CD14-positive monocyte (primary cell): ENCODE results near the gene ASTN1. TPM values are rescaled to one million over a fixed set of nuclear protein-coding genes. Genes with fewer than 3 reads are reported as not detected.

ENCODE experiments used
- DNase-seq, 3 donors: peaks; one replicate each; pipeline ENCODE4 v3.0.0-alpha.2; 2011 to 2022
- H2AFZ ChIP-seq: 2 replicates; pipeline ENCODE4 v1.6.0; 2012; ENCODE audit warnings: mild to moderate bottlenecking, low read depth, low read length, inconsistent platforms; ENCODE audit not compliant: insufficient read depth, poor library complexity, severe bottlenecking
- H3K27ac ChIP-seq, 2 donors: 1 replicate in 1 of 2; 2 replicates in 1 of 2; pipeline ENCODE4 v1.5.1; 2012 to 2013; ENCODE audit warnings: low read length in 2 of 2, control low read depth in 1 of 2, inconsistent platforms in 1 of 2, low read depth in 1 of 2, mild to moderate bottlenecking in 1 of 2
- H3K27me3 ChIP-seq, 2 donors: one replicate each; pipeline versions ENCODE4 v1.6.0 to v1.6.1; 2011 to 2013; ENCODE audit warnings: low read length in 2 of 2; ENCODE audit not compliant: control insufficient read depth in 2 of 2, insufficient read depth in 2 of 2
- H3K36me3 ChIP-seq, 2 donors: replicated peaks in 1 of 2; 1 replicate in 1 of 2; 2 replicates in 1 of 2; pipeline versions ENCODE4 v1.5.1 to v1.6.1; 2012 to 2013; ENCODE audit warnings: low read length in 2 of 2, control low read depth in 1 of 2, inconsistent platforms in 1 of 2, mild to moderate bottlenecking in 1 of 2; ENCODE audit not compliant: insufficient read depth in 2 of 2, control insufficient read depth in 1 of 2
- H3K4me1 ChIP-seq, 2 donors: 1 replicate in 1 of 2; 2 replicates in 1 of 2; pipeline versions ENCODE4 v1.5.1 to v1.6.1; 2012 to 2013; ENCODE audit warnings: low read length in 2 of 2, control low read depth in 1 of 2, inconsistent platforms in 1 of 2, mild to moderate bottlenecking in 1 of 2, moderate library complexity in 1 of 2; ENCODE audit not compliant: insufficient read depth in 2 of 2, control insufficient read depth in 1 of 2
- H3K4me2 ChIP-seq: replicated peaks from 2 replicates; pipeline ENCODE3; 2012; ENCODE audit warnings: low read length, moderate library complexity, mild to moderate bottlenecking; ENCODE audit not compliant: poor library complexity, severe bottlenecking; ENCODE audit errors: extremely low read depth
- H3K4me3 ChIP-seq, 3 experiments: fragments of 200-600 bp in 1 of 3; sonication (generic) in 1 of 3; replicated peaks in 1 of 3; 1 replicate in 2 of 3; 2 replicates in 1 of 3; pipeline ENCODE4 v1.5.1; 2011 to 2013; ENCODE audit warnings: low read length in 3 of 3, mild to moderate bottlenecking in 3 of 3, control low read depth in 2 of 3, low read depth in 2 of 3, inconsistent platforms in 1 of 3, moderate library complexity in 1 of 3
- H3K79me2 ChIP-seq: 2 replicates; pipeline ENCODE4 v1.6.0; 2012; ENCODE audit warnings: mild to moderate bottlenecking, control low read depth, inconsistent platforms, low read length, moderate library complexity; ENCODE audit not compliant: insufficient read depth
- H3K9ac ChIP-seq: 2 replicates; pipeline ENCODE4 v1.6.0; 2017; ENCODE audit warnings: low read length, mild to moderate bottlenecking; ENCODE audit not compliant: insufficient read depth, poor library complexity, severe bottlenecking
- H3K9me3 ChIP-seq, 2 donors: replicated peaks in 1 of 2; 1 replicate in 1 of 2; 2 replicates in 1 of 2; pipeline versions ENCODE4 v1.5.1 to v1.6.1; 2012 to 2013; ENCODE audit warnings: low read length in 2 of 2, control low read depth in 1 of 2; ENCODE audit not compliant: control insufficient read depth in 1 of 2, insufficient read depth in 1 of 2
- H4K20me1 ChIP-seq: 2 replicates; pipeline ENCODE4 v1.6.0; 2012; ENCODE audit warnings: mild to moderate bottlenecking, low read length, control low read depth, moderate library complexity; ENCODE audit not compliant: insufficient read depth
- H3K27ac Mint-ChIP-seq, 7 donors: one replicate each; pipeline ENCODE4 v1.8.0; 2020; ENCODE audit warnings: mild to moderate bottlenecking in 7 of 7, mixed read lengths in 7 of 7, moderate library complexity in 6 of 7, inconsistent platforms in 2 of 7
- H3K27me3 Mint-ChIP-seq, 3 donors: one replicate each; pipeline ENCODE4 v1.8.0; 2021 to 2022; ENCODE audit warnings: low read depth in 3 of 3, mild to moderate bottlenecking in 3 of 3, mixed read lengths in 3 of 3, moderate library complexity in 3 of 3, inconsistent platforms in 1 of 3
- H3K36me3 Mint-ChIP-seq, 2 donors: one replicate each; pipeline ENCODE4 v1.8.0; 2020; ENCODE audit warnings: mixed read lengths in 2 of 2, inconsistent platforms in 1 of 2, mild to moderate bottlenecking in 1 of 2
- H3K4me1 Mint-ChIP-seq: one replicate; pipeline ENCODE4 v1.8.0; 2020; ENCODE audit warnings: mild to moderate bottlenecking, mixed read lengths
- H3K4me3 Mint-ChIP-seq, 2 donors: one replicate each; pipeline ENCODE4 v1.8.0; 2020; ENCODE audit warnings: mild to moderate bottlenecking in 2 of 2, mixed read lengths in 2 of 2, moderate library complexity in 1 of 2
- H3K9me3 Mint-ChIP-seq, 7 donors: one replicate each; pipeline ENCODE4 v1.8.0; 2020 to 2022; ENCODE audit warnings: mixed read lengths in 7 of 7, mild to moderate bottlenecking in 6 of 7, moderate library complexity in 6 of 7, inconsistent platforms in 2 of 7
- WGBS: methylation state at CpG from one replicate; pipeline ENCODE4 v1.1.5; 2013; ENCODE audit warnings: missing lambda C conversion rate; ENCODE audit not compliant: insufficient coverage; 5-methylcytosine and 5-hydroxymethylcytosine counted together
- intact Hi-C, 2 donors: fragments of 100-400 bp; cut with micrococcal nuclease; formaldehyde crosslinking; loops; one replicate each; pipeline versions ENCODE4 v1.15.0 to v1.15.1; 2023
- polyA plus RNA-seq, 3 donors: library from polyadenylated mRNA; depleted of rRNA in 1 of 3; unstranded in 2 of 3; stranded (reverse) in 1 of 3; fragments of 300-500 nt in 2 of 3; fragments of >200 nt in 1 of 3; fragmentation: Illumina TruSeq in 2 of 3; gene quantifications; 1 replicate in 2 of 3; 2 replicates in 1 of 3; pipeline ENCODE4 v1.2.3, GENCODE V29; 2012 to 2021
- TF ChIP-seq, protein P1 (sequence below): fragments of 200-600 bp; IDR thresholded peaks from one replicate; pipeline ENCODE4 v1.8.0; 2022; ENCODE audit warnings: antibody characterized with exemption, mild to moderate bottlenecking

Gene ASTN1
- polyA plus RNA-seq, 3 donors, result not detected

DNA sequence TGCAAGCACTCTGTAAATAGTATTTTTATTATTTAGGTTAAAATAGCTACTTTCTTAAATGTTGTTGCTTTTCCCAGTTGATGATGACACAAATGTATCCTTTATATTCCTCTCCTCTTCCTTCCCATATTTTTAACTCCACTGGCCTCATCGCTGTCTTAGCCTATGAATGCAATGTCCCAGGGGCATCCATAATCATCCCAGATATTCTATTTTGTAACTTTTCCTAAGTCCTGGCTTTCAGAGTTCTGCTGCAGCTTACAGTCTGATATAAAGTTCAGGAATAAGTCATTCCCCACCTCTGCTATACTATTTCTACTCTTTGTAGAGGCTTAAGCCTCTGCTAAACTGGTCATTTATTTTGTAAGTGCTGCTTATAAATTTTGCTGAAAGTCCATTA, 58.3 kb downstream of the ASTN1 start:
- no peaks in the 10 kb centered on the region for H3K4me1 Mint-ChIP-seq
- no peak overlapping the region for H3K27ac ChIP-seq
- DNase-seq, result no peak
- no peak overlapping the region for H3K27ac Mint-ChIP-seq
- no peaks in the 10 kb centered on the region for H3K27me3 ChIP-seq
- H3K36me3 Mint-ChIP-seq, result no peaks in the 10 kb centered on the region
- 83% methylated on average over 1 of the region's 1 CpG for WGBS
- no peaks in the 10 kb centered on the region for H3K9me3 ChIP-seq
- H3K27me3 Mint-ChIP-seq, result peaks cover 0 to 1% (median 0%) of the 10 kb centered on the region in 3 donors
- TF ChIP-seq, protein P1, sequence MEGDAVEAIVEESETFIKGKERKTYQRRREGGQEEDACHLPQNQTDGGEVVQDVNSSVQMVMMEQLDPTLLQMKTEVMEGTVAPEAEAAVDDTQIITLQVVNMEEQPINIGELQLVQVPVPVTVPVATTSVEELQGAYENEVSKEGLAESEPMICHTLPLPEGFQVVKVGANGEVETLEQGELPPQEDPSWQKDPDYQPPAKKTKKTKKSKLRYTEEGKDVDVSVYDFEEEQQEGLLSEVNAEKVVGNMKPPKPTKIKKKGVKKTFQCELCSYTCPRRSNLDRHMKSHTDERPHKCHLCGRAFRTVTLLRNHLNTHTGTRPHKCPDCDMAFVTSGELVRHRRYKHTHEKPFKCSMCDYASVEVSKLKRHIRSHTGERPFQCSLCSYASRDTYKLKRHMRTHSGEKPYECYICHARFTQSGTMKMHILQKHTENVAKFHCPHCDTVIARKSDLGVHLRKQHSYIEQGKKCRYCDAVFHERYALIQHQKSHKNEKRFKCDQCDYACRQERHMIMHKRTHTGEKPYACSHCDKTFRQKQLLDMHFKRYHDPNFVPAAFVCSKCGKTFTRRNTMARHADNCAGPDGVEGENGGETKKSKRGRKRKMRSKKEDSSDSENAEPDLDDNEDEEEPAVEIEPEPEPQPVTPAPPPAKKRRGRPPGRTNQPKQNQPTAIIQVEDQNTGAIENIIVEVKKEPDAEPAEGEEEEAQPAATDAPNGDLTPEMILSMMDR, result no peak
- H3K4me2 ChIP-seq, result no peak overlapping the region
- H3K9ac ChIP-seq, result no peak overlapping the region
- no peaks in the 10 kb centered on the region for H3K4me1 ChIP-seq
- intact Hi-C loops, result no loop called here
- H2AFZ ChIP-seq, result no peak overlapping the region
- H3K79me2 ChIP-seq, result no peaks in the 10 kb centered on the region
- H3K4me3 ChIP-seq, result no peak overlapping the region
- H4K20me1 ChIP-seq, result no peaks in the 10 kb centered on the region
- no peak overlapping the region for H3K4me3 Mint-ChIP-seq
- H3K36me3 ChIP-seq, result no peaks in the 10 kb centered on the region
- H3K9me3 Mint-ChIP-seq, result peaks cover 0 to 4% (median 0%) of the 10 kb centered on the region in 7 donors

DNA sequence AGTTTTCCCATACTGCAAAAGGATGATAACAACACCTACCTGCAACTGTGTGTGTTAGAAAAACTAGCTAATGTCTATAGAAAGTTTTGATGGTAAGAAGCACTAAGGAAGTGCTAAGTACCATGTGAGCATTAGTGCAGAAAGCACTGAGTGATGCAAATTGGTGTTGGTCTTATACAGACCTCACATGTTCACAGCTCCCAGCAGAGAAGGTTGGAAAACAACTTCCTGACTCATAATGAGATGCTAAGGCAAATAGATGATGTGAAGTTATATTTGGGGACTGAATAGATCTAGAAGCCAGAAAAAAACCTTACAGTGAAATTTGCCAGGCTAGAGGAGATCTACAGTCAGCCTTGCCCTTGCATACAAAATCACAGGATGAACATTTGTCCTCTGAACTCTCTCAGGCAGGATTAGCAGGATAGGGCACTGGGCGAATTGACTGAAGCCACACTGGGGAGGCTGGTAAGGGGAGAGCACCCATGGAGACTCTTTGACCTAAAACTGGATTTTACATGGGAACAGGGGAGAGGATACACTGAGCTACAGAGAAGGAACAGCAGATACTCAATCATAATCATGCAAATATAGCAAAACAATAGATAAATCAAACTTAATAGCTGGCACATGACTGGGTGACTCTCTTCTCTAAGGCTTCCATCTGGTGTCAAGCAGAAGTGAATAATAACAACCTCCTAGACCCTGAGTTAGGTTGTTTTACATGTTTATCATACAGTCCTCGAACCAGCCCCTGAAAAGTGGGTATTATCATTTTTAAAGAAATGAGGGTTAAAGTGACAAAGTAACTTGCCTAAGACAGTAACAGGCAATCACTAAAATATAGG, 61.3 kb downstream of the ASTN1 start:
- Mint-ChIP-seq H3K27ac (no peak overlapping the region), H3K36me3 (no peaks in the 10 kb centered on the region), H3K4me3 (no peak overlapping the region), H3K9me3 (peaks cover 0 to 4% (median 0%) of the 10 kb centered on the region in 7 donors), H3K4me1 (no peaks in the 10 kb centered on the region), H3K27me3 (peaks cover 0 to 1% (median 0%) of the 10 kb centered on the region in 3 donors)
- H3K27ac ChIP-seq, result no peak overlapping the region
- no peaks in the 10 kb centered on the region for H3K36me3 ChIP-seq
- intact Hi-C loops, result no loop called here
- no CpG with 5 or more reads among the region's 2 CpGs for WGBS
- no peaks in the 10 kb centered on the region for H3K4me1 ChIP-seq
- no peak overlapping the region for H3K9ac ChIP-seq
- no peaks in the 10 kb centered on the region for H3K79me2 ChIP-seq
- no peaks in the 10 kb centered on the region for H3K27me3 ChIP-seq
- no peaks in the 10 kb centered on the region for H4K20me1 ChIP-seq
- H2AFZ ChIP-seq, result no peak overlapping the region
- H3K4me3 ChIP-seq, result no peak overlapping the region
- no peak overlapping the region for H3K4me2 ChIP-seq
- no peak for DNase-seq
- TF ChIP-seq, protein P1, result no peak
- no peaks in the 10 kb centered on the region for H3K9me3 ChIP-seq
